ENCODE data around the gene QPRT.
"Not testable (repeated sequence)": the region's sequence is repeated elsewhere in the genome, so short reads cannot be mapped to it uniquely, and the experiment has no call there.

Gene QPRT

GRCh38 chr16:29663016-29663806 is 15.8 kb upstream of the QPRT start, which contains the start of gene SPN:
SPN (plus strand) TSS chr16:29663247; CDS start chr16:29663729, 482 bp downstream.
- no peak for DNase-seq (ENCODE audit: low read depth)

GRCh38 chr16:29663807-29664090 is 15.2 kb upstream of the QPRT start:
- no peak for DNase-seq (ENCODE audit: low read depth)

GRCh38 chr16:29664091-29664921 is 14.7 kb upstream of the QPRT start:
- no peak for DNase-seq (ENCODE audit: low read depth)

GRCh38 chr16:29665294-29666077 is 13.5 kb upstream of the QPRT start:
- DNase-seq (ENCODE audit: low read depth): no peak

- DNase-seq (ENCODE audit: low read depth): not testable (repeated sequence)
Measured at GRCh38 chr16:29667322-29667610, 11.7 kb upstream of the QPRT start.

- DNase-seq (ENCODE audit: low read depth): no peak
Measured at GRCh38 chr16:29667755-29668154, 11.2 kb upstream of the QPRT start.

- no peak for DNase-seq (ENCODE audit: low read depth)
Measured at GRCh38 chr16:29668267-29668666, 10.7 kb upstream of the QPRT start.

GRCh38 chr16:29673501-29673900 is 5.5 kb upstream of the QPRT start:
- no peak for DNase-seq (ENCODE audit: low read depth)

- no peak for DNase-seq (ENCODE audit: low read depth)
Measured at GRCh38 chr16:29674188-29674587, 4.8 kb upstream of the QPRT start.

GRCh38 chr16:29675811-29676643 is 3.0 kb upstream of the QPRT start:
- no peak for DNase-seq (ENCODE audit: low read depth)

- no peak for DNase-seq (ENCODE audit: low read depth)
Measured at GRCh38 chr16:29676989-29677785, 1.8 kb upstream of the QPRT start.

- no peak for DNase-seq (ENCODE audit: low read depth)
Measured at GRCh38 chr16:29680180-29680598, 1.2 kb downstream of the QPRT start.

- no peak for DNase-seq (ENCODE audit: low read depth)
Measured at GRCh38 chr16:29683543-29684090, 4.6 kb downstream of the QPRT start.

- no peak for DNase-seq (ENCODE audit: low read depth)
Measured at GRCh38 chr16:29684679-29685078, 5.7 kb downstream of the QPRT start.

- no peak for DNase-seq (ENCODE audit: low read depth)
Measured at GRCh38 chr16:29686740-29687332, 7.9 kb downstream of the QPRT start.

- DNase-seq (ENCODE audit: low read depth): no peak
Measured at GRCh38 chr16:29687755-29688154, 8.8 kb downstream of the QPRT start.

GRCh38 chr16:29688172-29688571 is 9.2 kb downstream of the QPRT start:
- no peak for DNase-seq (ENCODE audit: low read depth)

- not testable (repeated sequence) for DNase-seq (ENCODE audit: low read depth)
Measured at GRCh38 chr16:29689490-29690351, 10.7 kb downstream of the QPRT start.

GRCh38 chr16:29692606-29693005 is 13.6 kb downstream of the QPRT start:
- not testable (repeated sequence) for DNase-seq (ENCODE audit: low read depth)

All from stimulated activated CD8-positive, alpha-beta memory T cell treated with anti-CD3 and anti-CD28 coated beads, Interleukin-15, amount 100 ng/mL, for 1 hour (primary cell).